ENCODE measurements around the gene SEMA5A. TPM values are rescaled to one million over a fixed set of nuclear protein-coding genes. Genes with fewer than 3 reads are reported as not detected.

Gene SEMA5A
- total and polyA plus RNA-seq, 7 donors, result 0.24 to 3.9 (median 0.66) TPM

- H3K9me3 ChIP-seq, result no peaks in the 10 kb centered on the region
- no peak overlapping the region for H3K4me3 ChIP-seq
- DNase-seq (no peak), ATAC-seq (no peak)
- intact Hi-C loops (cut with DNase I), result no loop called here
- H3K27me3 ChIP-seq (ENCODE audit: insufficient read depth in 3 of 3, low read length in 2 of 3), result no peaks in the 10 kb centered on the region
- no peak overlapping the region for H3K27ac ChIP-seq
- no peak for TF ChIP-seq CTCF (IDR thresholded peaks at IDR 0.05)
- H3K36me3 ChIP-seq (ENCODE audit: insufficient read depth in 1 of 2, low read depth in 1 of 2), result no peaks in the 10 kb centered on the region
- no peaks in the 10 kb centered on the region for H3K4me1 ChIP-seq
These were observed 41.3 kb upstream of the SEMA5A start for GRCh38 chr5:9587135-9587534.

- Histone ChIP-seq H3K27ac (no peak overlapping the region), H3K4me1 (no peaks in the 10 kb centered on the region), H3K4me3 (no peak overlapping the region), H3K27me3 (ENCODE audit: insufficient read depth in 3 of 3, low read length in 2 of 3) (no peaks in the 10 kb centered on the region), H3K9me3 (no peaks in the 10 kb centered on the region), H3K36me3 (ENCODE audit: insufficient read depth in 1 of 2, low read depth in 1 of 2) (no peaks in the 10 kb centered on the region)
- no peak for TF ChIP-seq CTCF (IDR thresholded peaks at IDR 0.05)
- WGBS, 3 donors, result 71 to 82% (median 82%) methylated on average over 2 of the region's 2 CpGs
- intact Hi-C loops (cut with DNase I), result no loop called here
- ATAC-seq (no peak), DNase-seq (no peak)
These were observed 36.5 kb upstream of the SEMA5A start for GRCh38 chr5:9582406-9582805.

GRCh38 chr5:9573796-9574195 is 27.9 kb upstream of the SEMA5A start:
- 75 to 86% (median 77%) methylated on average over 6 of the region's 6 CpGs for WGBS, 3 donors
- Histone ChIP-seq H3K36me3 (ENCODE audit: insufficient read depth in 1 of 2, low read depth in 1 of 2) (no peaks in the 10 kb centered on the region), H3K4me1 (no peaks in the 10 kb centered on the region), H3K27me3 (ENCODE audit: insufficient read depth in 3 of 3, low read length in 2 of 3) (no peaks in the 10 kb centered on the region), H3K27ac (no peak overlapping the region), H3K4me3 (no peak overlapping the region), H3K9me3 (no peaks in the 10 kb centered on the region)
- no peak for TF ChIP-seq CTCF (IDR thresholded peaks at IDR 0.05)
- no peak for DNase-seq
- intact Hi-C loops (cut with DNase I), result no loop called here
- no peak for ATAC-seq

GRCh38 chr5:9572246-9572645 is 26.4 kb upstream of the SEMA5A start:
- H3K36me3 ChIP-seq (ENCODE audit: insufficient read depth in 1 of 2, low read depth in 1 of 2), result no peaks in the 10 kb centered on the region
- WGBS, 3 donors, result 95 to 97% (median 95%) methylated on average over 8 of the region's 8 CpGs
- no peak overlapping the region for H3K4me3 ChIP-seq
- intact Hi-C loops (cut with DNase I), result no loop called here
- TF ChIP-seq CTCF (IDR thresholded peaks at IDR 0.05), result no peak
- no peaks in the 10 kb centered on the region for H3K4me1 ChIP-seq
- H3K27ac ChIP-seq, result no peak overlapping the region
- DNase-seq (no peak), ATAC-seq (no peak)
- H3K27me3 ChIP-seq (ENCODE audit: insufficient read depth in 3 of 3, low read length in 2 of 3), result no peaks in the 10 kb centered on the region
- H3K9me3 ChIP-seq, result no peaks in the 10 kb centered on the region

- Histone ChIP-seq H3K4me1 (no peaks in the 10 kb centered on the region), H3K27ac (no peak overlapping the region), H3K36me3 (ENCODE audit: insufficient read depth in 1 of 2, low read depth in 1 of 2) (no peaks in the 10 kb centered on the region), H3K27me3 (ENCODE audit: insufficient read depth in 3 of 3, low read length in 2 of 3) (no peaks in the 10 kb centered on the region), H3K4me3 (no peak overlapping the region), H3K9me3 (no peaks in the 10 kb centered on the region)
- no peak for DNase-seq
- WGBS, 3 donors, result 88 to 93% (median 90%) methylated on average over 6 of the region's 6 CpGs
- no peak for ATAC-seq
- intact Hi-C loops (cut with DNase I), result no loop called here
- TF ChIP-seq CTCF (IDR thresholded peaks at IDR 0.05), result no peak
These were observed 25.0 kb upstream of the SEMA5A start for GRCh38 chr5:9570876-9571275.
